Activated T-cell treated with anti-CD3 and anti-CD28 coated beads, Interleukin-2, amount 50 U/mL, for 24 hours (primary cell): ENCODE results near the gene TMEM43.

Experiments
- DNase-seq: peaks from one replicate; pipeline ENCODE4 v3.0.0-alpha.2; 2020
- H3K27ac Mint-ChIP-seq: 2 replicates; pipeline ENCODE4 v1.8.0; 2020; ENCODE audit warnings: mild to moderate bottlenecking, mixed read lengths
- H3K27me3 Mint-ChIP-seq: 2 replicates; pipeline ENCODE4 v1.8.0; 2020; ENCODE audit warnings: mixed read lengths
- H3K36me3 Mint-ChIP-seq: 2 replicates; pipeline ENCODE4 v1.8.0; 2020; ENCODE audit warnings: low read depth, mixed read lengths
- H3K4me1 Mint-ChIP-seq: 2 replicates; pipeline ENCODE4 v1.8.0; 2020; ENCODE audit warnings: low read depth, mixed read lengths
- H3K4me3 Mint-ChIP-seq: 2 replicates; pipeline ENCODE4 v1.8.0; 2020; ENCODE audit warnings: mild to moderate bottlenecking, moderate library complexity, mixed read lengths
- H3K9me3 Mint-ChIP-seq: 2 replicates; pipeline ENCODE4 v1.8.0; 2020; ENCODE audit warnings: mixed read lengths

TMEM43 gene

DNA sequence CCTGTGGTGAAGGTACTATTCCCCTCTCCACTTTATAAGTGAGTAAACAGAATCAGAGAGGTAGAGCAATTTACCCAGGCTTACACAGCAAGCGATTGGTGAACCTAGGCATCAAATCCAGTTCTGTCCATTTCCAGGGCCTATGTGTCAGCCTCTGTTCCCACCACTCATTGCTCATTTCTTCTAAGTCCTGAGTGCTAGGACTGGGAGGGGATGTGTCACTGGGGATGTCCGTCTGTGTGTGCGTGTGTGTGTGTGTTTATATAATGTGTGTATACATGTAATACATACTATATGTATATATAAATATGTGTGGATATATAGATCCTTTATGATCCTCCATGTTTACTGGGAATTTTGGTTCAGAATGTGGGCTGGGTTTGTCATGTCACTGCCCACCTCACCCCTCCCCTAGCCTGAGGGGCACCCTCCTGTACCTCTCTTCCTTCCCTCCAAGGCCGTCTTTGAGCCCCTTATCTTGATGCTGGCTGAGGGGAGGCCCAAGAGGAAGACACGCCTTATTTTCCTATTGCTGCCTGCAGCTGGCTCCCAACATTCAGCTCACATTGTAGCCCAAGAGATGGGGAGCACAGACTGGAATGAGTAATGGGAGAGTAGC lies 2.1 kb downstream of the TMEM43 start:
- no peak for DNase-seq
- Mint-ChIP-seq H3K27ac (peak overlapping the region; percentile 97), H3K4me1 (peaks cover 50% of the 10 kb centered on the region), H3K27me3 (no peaks in the 10 kb centered on the region), H3K4me3 (peak overlapping the region; percentile 97), H3K9me3 (no peaks in the 10 kb centered on the region), H3K36me3 (peaks cover 90% of the 10 kb centered on the region)

DNA sequence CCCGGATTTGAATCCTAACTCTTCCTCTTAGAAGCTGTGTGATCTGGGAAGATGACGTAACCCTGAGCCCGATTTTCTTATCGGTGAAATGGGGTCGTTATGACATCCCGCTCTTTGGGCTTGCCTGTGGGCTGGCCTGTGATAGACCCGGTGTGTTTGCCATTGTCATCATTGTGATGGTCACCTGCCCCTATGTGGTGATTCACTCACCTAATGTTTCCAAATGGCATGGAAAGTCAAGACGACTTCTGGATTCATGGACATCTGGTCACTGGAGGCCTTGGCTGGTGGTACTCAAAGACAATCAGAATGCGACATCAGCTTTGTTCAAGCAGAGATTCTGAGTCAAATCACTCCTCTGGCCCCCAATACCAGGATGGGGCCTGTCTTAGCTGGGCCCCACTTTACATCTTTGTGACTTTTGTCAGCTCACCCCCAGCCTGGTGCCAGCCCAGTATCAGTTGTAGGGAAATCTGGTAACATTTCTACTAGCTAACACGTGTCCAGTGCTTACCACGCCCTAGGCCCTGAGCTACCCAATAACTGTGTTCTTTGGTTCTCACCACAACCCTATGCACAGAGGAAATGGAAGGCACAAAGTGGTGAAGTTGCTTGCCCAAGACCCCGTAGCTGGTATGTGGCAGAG lies 2.8 kb downstream of the TMEM43 start:
- H3K4me3 Mint-ChIP-seq = no peak overlapping the region

DNA sequence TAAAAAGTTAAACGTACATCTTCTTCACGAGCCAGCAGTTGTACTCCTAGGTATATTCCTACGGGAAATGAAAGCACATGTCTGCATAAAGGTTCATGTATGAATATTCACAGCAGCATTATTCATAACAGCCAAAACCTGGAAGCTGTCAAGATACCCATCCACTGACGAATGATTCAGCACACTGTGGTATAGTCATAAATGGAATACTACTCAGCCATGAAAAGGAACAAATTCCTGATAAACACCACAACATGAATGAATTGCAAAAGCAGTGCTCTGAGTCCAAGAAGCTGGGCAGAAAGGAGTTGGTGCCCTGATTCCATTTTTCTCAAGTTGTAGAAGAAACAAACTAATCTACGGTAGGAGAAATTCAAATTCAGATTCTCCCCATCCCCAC lies 3.9 kb downstream of the TMEM43 start:
- Mint-ChIP-seq H3K27ac (peak overlapping the region; percentile 61), H3K36me3 (peaks cover 90% of the 10 kb centered on the region), H3K9me3 (no peaks in the 10 kb centered on the region), H3K4me3 (no peak overlapping the region), H3K4me1 (peaks cover 33% of the 10 kb centered on the region), H3K27me3 (no peaks in the 10 kb centered on the region)
- DNase-seq = no peak

More for the DNA sequence above, 2.8 kb downstream of the TMEM43 start:
- no peaks in the 10 kb centered on the region for H3K27me3 Mint-ChIP-seq
- DNase-seq = no peak
- peaks cover 44% of the 10 kb centered on the region for H3K4me1 Mint-ChIP-seq
- no peaks in the 10 kb centered on the region for H3K9me3 Mint-ChIP-seq
- H3K27ac Mint-ChIP-seq = peak overlapping the region; percentile 53
- H3K36me3 Mint-ChIP-seq = peaks cover 90% of the 10 kb centered on the region

DNA sequence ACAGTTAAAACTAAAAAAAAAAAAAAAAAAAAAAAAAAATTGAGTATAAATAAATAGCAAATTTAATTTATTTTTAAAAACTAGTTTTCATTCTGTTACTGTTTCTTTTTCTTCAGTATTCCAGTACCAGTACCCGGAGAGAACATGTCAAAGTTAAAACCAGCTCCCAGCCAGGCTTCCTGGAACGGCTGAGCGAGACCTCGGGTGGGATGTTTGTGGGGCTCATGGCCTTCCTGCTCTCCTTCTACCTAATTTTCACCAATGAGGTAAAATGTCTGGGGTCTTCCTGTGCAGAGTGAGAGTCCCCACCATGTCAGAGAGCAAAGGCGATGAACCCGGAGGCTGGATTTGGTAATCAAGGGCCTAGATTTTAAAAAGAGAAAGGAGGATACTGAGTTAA lies 4.4 kb downstream of the TMEM43 start:
- no peaks in the 10 kb centered on the region for H3K27me3 Mint-ChIP-seq
- no peaks in the 10 kb centered on the region for H3K9me3 Mint-ChIP-seq
- DNase-seq = no peak
- H3K4me3 Mint-ChIP-seq = no peak overlapping the region
- no peak overlapping the region for H3K27ac Mint-ChIP-seq
- H3K4me1 Mint-ChIP-seq = peaks cover 32% of the 10 kb centered on the region
- peaks cover 90% of the 10 kb centered on the region for H3K36me3 Mint-ChIP-seq

GRCh38 chr3:14130230-14130629 lies 5.4 kb downstream of the TMEM43 start:
- Mint-ChIP-seq H3K9me3 (no peaks in the 10 kb centered on the region), H3K4me3 (no peak overlapping the region), H3K4me1 (peaks cover 32% of the 10 kb centered on the region), H3K36me3 (peaks cover 95% of the 10 kb centered on the region), H3K27ac (no peak overlapping the region), H3K27me3 (no peaks in the 10 kb centered on the region)
- no peak for DNase-seq

- Mint-ChIP-seq H3K4me3 (no peak overlapping the region), H3K9me3 (no peaks in the 10 kb centered on the region), H3K27ac (no peak overlapping the region), H3K36me3 (peaks cover 95% of the 10 kb centered on the region), H3K4me1 (peaks cover 32% of the 10 kb centered on the region), H3K27me3 (no peaks in the 10 kb centered on the region)
- no peak for DNase-seq
Observed at GRCh38 chr3:14130707-14131106, 5.9 kb downstream of the TMEM43 start.

GRCh38 chr3:14131134-14131533 lies 6.3 kb downstream of the TMEM43 start:
- H3K36me3 Mint-ChIP-seq = peaks cover 95% of the 10 kb centered on the region
- no peak overlapping the region for H3K4me3 Mint-ChIP-seq
- H3K9me3 Mint-ChIP-seq = no peaks in the 10 kb centered on the region
- H3K27ac Mint-ChIP-seq = no peak overlapping the region
- peaks cover 28% of the 10 kb centered on the region for H3K4me1 Mint-ChIP-seq
- no peaks in the 10 kb centered on the region for H3K27me3 Mint-ChIP-seq
- DNase-seq = no peak

DNA sequence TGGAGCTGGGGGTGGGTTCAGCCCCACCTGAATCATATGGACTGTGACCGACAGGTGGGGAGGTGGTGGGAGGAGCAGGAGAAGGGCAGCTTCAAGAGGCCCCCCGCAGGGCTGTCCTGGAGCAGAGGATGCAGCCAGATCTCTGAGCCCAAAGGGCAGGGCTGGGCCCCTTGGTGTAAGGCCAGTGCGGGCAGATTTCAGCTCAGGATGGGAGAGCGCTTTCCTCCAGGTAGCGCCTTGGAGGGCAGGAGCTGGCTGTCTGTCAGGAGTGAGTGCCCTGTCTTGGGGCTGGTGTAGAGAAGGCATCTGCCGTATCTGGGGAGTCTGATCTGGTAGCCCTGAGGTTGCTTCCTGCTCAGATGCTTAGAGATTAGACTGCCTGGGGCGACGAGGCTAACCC lies 7.3 kb downstream of the TMEM43 start:
- no peak for DNase-seq
- H3K9me3 Mint-ChIP-seq = no peaks in the 10 kb centered on the region
- no peaks in the 10 kb centered on the region for H3K27me3 Mint-ChIP-seq
- H3K36me3 Mint-ChIP-seq = peaks cover 98% of the 10 kb centered on the region
- H3K4me1 Mint-ChIP-seq = peaks cover 19% of the 10 kb centered on the region
- no peak overlapping the region for H3K4me3 Mint-ChIP-seq
- H3K27ac Mint-ChIP-seq = no peak overlapping the region

DNA sequence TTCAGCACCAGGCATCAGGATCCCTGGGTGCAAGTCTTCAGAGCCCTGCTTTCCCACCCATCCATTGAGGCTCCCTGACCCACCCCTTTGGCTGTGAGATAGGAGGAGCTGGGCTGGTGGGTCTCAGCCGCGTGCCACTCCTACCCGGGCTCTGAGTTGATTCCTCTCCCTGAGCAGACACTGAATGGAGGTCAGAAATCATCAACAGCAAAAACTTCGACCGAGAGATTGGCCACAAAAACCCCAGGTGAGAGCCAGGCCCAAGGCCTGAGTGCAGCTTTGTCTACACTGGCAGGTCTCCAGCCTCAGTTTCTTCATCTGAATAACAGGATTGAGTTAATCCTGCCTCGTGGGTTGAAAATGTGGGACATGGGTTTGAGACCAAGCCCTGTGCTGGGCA lies 7.8 kb downstream of the TMEM43 start:
- Mint-ChIP-seq H3K36me3 (peaks cover 97% of the 10 kb centered on the region), H3K4me3 (no peak overlapping the region), H3K27me3 (no peaks in the 10 kb centered on the region), H3K9me3 (no peaks in the 10 kb centered on the region), H3K27ac (no peak overlapping the region), H3K4me1 (peaks cover 13% of the 10 kb centered on the region)
- DNase-seq = no peak

DNA sequence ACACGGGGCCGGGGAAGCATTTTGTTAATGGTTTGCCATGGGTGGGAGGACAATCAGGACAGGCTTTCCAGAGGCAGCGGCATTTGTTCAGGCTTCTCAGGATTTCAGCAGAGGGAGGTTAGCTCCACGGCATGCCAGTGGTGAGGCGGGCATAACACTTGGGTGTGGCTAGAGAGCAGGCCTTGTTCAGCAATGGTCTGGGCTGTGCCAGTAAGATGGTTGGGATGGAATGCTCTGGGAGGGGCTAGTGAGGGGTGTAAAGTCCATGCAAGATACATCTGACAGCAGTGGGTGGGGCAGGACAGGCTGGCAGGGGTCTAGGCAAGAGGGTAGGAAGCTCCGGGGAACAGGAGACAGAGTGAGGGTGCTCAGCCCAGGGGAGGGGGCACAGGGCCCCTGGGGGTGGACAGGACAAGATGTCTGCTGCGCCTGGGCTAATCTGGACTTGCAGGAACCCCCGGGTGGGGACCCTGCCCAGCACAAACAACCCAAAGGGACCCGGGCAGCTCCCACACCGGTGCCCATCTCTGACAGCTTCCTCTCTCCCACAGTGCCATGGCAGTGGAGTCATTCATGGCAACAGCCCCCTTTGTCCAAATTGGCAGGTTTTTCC lies 8.4 kb downstream of the TMEM43 start:
- Mint-ChIP-seq H3K36me3 (peaks cover 97% of the 10 kb centered on the region), H3K27me3 (no peaks in the 10 kb centered on the region), H3K9me3 (no peaks in the 10 kb centered on the region), H3K4me1 (peaks cover 7% of the 10 kb centered on the region), H3K27ac (no peak overlapping the region), H3K4me3 (no peak overlapping the region)
- no peak for DNase-seq

DNA sequence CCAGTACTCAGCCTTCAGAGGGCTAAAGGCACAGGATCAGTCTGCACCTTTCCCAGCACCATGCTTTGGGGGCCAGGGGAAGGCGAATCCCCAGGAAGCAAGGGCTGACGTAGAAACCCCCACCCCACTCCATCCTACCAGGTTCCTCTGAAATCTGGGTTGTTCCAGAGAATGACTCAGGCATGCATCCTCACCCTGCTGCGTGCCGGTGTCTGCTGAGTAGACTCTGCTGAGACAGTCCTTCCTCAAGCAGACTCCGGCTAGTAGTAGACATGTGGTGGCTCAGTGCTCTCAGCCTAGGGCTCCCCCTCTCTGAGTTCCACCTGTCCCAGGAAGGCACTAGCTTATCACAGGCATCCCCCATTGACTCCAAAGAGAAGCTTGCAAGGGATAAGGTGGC lies 9.0 kb downstream of the TMEM43 start:
- H3K9me3 Mint-ChIP-seq = no peaks in the 10 kb centered on the region
- peaks cover 97% of the 10 kb centered on the region for H3K36me3 Mint-ChIP-seq
- H3K27me3 Mint-ChIP-seq = no peaks in the 10 kb centered on the region
- H3K4me1 Mint-ChIP-seq = peaks cover 2% of the 10 kb centered on the region
- H3K4me3 Mint-ChIP-seq = no peak overlapping the region
- DNase-seq = no peak
- no peak overlapping the region for H3K27ac Mint-ChIP-seq

DNA sequence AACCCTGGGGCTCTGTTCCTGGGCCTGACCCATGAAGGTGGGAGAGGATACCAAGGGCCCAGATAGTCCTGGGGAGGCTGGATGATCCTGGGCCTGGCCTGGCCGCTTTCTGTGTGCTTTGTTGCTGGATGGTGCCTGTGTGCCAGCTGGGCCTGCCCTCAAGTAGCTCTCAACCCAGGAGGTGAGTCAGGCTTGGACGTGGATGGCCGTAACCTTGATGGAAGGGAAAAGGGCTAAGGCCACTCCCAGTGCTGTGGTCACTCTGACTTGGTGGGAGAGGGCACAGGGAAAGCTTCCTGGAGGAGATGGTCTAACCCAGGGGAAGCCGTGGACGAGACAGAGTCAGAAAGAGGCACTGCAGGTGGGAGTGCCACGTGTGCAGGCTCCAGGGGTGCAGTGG lies 9.4 kb downstream of the TMEM43 start:
- Mint-ChIP-seq H3K4me3 (no peak overlapping the region), H3K27me3 (no peaks in the 10 kb centered on the region), H3K36me3 (peaks cover 98% of the 10 kb centered on the region), H3K9me3 (no peaks in the 10 kb centered on the region), H3K4me1 (no peaks in the 10 kb centered on the region), H3K27ac (no peak overlapping the region)
- DNase-seq = no peak

DNA sequence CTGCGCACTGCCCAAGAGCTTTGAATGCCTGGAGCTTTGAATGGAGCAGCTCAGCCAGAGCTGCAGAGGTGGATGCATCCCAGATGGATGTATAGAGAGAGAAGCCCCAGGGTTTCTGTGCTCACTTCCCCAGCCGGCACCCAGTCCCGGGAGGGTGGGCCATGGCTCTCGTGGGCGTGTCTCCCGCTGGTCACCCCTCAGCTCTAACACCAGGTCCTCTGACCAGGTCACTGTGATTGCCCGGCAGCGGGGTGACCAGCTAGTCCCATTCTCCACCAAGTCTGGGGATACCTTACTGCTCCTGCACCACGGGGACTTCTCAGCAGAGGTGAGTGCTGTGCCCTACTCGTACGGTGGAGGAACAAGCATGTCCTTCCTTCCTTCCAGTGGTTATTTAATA lies 10.7 kb downstream of the TMEM43 start:
- DNase-seq = no peak
- H3K27ac Mint-ChIP-seq = no peak overlapping the region
- peaks cover 98% of the 10 kb centered on the region for H3K36me3 Mint-ChIP-seq
- no peaks in the 10 kb centered on the region for H3K9me3 Mint-ChIP-seq
- H3K4me1 Mint-ChIP-seq = peaks cover 7% of the 10 kb centered on the region
- H3K27me3 Mint-ChIP-seq = no peaks in the 10 kb centered on the region
- H3K4me3 Mint-ChIP-seq = no peak overlapping the region

DNA sequence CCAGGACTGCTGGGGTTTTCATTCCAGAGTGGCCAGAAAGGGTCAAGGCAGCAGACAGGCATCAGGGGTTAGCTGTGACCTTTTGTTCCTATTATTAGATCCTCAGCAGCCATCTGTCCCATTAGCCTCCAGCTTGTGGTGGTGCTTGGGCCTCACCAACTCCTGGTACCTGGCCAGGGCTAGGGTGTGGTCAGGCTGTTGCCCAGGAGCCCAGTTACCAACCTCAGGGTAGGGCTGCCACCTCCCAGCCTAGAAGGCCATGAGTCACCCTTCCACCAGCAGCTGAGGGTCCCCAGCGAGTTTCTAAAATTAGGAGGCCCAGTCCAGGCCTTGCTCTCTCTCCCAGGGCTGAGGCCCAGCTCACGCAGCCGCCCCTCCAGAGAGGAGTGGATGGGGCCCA lies 12.2 kb downstream of the TMEM43 start:
- DNase-seq = no peak
- H3K4me3 Mint-ChIP-seq = no peak overlapping the region
- H3K36me3 Mint-ChIP-seq = peaks cover 98% of the 10 kb centered on the region
- no peaks in the 10 kb centered on the region for H3K27me3 Mint-ChIP-seq
- H3K4me1 Mint-ChIP-seq = peaks cover 21% of the 10 kb centered on the region
- H3K9me3 Mint-ChIP-seq = no peaks in the 10 kb centered on the region
- H3K27ac Mint-ChIP-seq = no peak overlapping the region

GRCh38 chr3:14137445-14137844 lies 12.6 kb downstream of the TMEM43 start:
- Mint-ChIP-seq H3K36me3 (peaks cover 98% of the 10 kb centered on the region), H3K27me3 (no peaks in the 10 kb centered on the region), H3K4me1 (peaks cover 26% of the 10 kb centered on the region), H3K9me3 (no peaks in the 10 kb centered on the region), H3K4me3 (no peak overlapping the region), H3K27ac (no peak overlapping the region)
- no peak for DNase-seq
